KG1 (cell line): ENCODE results near the gene ASIC4.

Source experiments
- DNase-seq: peaks from one replicate; lab custom pipeline; 2025; lab: John Stamatoyannopoulos, UW

Gene ASIC4

DNA sequence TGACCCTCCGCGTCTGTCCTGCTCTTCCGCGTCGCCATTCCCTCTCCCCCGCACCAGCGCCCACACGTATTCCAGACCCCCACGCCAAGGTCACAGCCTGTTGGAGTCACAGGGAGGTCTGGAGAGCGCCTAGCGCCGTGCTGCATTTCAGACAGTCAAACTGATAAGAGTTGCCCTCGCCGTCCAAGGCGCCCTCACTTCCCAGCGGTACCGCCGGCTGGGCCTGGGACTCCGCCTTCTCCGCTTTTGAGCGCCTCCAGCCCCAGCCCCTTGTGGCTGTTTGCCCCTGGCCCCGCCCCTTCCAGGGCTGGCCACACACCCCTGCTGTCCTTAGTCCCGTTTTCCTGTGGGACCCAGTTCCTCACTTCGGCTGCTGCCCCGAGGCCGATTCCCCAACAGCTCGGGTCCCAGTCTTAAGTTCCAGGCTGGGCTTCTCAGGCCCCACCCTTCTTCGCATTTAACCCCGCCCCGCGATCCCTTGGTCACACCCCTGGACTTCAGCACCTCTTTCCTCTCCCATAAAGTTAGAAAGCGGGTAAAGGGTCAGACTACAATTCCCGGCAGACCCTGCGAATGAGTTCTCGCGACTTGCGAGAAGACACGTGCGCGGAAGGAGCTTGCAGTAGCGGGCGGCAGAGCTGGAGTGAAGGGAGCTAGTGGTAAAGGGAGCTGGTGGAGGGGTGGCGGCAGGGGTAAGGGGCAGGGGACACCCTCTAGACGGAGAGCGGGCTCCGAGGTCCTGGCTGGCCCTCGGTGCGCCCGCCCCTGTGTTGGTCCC lies 15.8 kb upstream of the ASIC4 start, which contains the start of gene GMPPA:
TSS of gene GMPPA (plus strand) at position 612 of the 778 bp plus-strand sequence. CDS start 1,085 bp downstream, outside the sequence.
- peak; percentile 91 for DNase-seq

DNA sequence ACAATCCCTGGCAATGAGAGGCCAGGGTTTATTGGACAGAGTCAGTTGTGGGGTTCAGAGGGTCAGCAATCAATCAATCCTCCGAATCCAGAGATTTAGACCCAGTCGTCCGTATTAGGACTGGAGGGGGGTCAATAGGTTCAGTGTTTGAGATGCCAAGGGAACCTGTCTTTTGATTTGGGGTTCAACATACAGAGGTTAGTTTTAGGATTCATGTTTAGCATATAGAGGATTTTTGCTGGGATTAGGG lies 15.3 kb upstream of the ASIC4 start:
- no peak for DNase-seq

DNA sequence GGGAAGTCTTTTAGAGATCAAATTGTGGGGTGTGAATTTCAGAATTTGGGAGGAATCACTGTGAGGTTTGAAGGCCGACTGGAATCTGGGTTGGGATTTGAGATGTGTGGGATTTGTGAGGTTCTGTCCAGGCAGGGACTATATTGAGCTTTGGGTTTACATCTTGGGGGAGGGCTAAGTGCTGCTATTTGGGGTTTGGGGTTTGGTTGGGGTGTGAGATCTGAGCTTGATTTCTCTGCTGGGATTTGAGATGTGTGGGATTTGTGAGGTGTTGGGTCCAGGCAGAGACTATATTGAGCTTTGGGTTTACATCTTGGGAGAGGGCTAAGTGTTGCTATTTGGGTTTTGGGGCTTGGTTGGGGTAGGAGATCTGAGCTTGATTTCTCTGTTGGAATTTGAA lies 14.7 kb upstream of the ASIC4 start:
- no peak for DNase-seq

DNA sequence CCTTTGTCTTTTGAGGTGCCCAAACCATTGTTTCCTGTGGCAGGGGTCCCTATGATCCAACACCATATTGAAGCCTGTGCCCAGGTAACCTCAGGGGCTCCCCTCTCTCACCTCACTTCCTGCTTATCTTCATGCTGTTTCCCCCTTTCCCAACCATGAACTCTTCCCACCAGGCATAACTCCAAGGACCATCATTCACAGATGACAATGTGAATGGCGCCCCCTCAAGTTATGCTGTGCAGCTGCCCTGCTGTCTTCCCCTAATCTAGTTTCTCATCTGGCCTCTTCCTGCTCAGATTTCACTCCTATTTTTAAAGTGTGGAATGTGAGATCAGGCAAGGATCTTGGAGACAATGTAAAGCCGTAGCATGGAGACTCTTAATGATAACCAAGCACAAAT lies 14.1 kb upstream of the ASIC4 start:
- DNase-seq: no peak

DNA sequence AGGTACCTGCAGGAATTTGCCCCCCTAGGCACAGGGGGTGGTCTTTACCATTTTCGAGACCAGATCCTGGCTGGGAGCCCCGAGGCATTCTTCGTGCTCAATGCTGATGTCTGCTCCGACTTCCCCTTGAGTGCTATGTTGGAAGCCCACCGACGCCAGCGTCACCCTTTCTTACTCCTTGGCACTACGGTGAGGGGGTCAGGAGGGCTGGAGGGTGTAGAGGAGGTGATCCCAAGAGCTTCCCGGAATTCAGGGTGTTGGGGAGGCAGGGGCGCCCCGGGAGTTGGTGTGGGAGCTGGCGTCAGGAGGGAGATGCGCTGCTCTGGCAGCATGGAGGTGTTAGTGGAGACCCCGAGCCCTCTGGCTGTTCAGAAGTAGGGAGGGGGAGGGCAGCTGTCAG lies 12.4 kb upstream of the ASIC4 start:
- no peak for DNase-seq

DNA sequence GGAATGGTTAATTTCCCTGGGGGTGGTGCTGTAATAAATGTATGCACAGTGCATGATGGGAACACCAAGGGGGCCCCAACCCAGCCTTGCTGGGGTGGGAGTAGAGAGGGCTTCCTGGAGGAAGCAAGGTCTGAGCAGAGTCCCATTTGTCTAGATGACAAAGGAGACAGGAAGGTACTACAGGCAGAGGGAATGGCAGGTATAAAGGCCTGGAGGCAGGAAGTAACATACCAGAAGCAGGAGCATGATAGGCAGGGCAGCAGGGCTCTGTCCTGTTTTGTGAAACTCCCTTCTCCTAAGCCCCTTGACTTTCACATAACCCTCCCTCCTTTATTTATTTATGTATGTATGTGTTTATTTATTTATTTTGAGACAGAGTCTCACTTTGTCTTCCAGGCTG lies 11.7 kb upstream of the ASIC4 start:
- no peak for DNase-seq

DNA sequence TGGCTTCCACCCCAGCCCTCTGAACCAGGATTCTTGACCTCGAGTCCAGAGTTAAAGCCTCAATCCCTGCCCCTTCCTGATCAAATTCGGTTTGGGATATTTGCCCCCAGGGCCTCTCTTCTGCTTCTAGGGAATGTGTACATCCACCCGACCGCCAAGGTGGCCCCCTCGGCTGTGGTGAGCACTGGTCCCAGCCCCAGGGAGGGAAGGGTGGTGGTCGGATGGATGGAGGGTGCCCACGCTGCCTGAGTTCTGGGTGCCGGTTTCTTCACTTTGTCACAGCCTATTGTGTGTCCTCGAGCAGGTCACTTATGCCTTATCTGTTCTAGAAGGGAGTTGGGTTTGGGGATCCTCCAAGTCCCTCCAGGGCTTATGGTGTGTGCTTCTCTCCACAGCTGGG lies 8.7 kb upstream of the ASIC4 start:
- no peak for DNase-seq

DNA sequence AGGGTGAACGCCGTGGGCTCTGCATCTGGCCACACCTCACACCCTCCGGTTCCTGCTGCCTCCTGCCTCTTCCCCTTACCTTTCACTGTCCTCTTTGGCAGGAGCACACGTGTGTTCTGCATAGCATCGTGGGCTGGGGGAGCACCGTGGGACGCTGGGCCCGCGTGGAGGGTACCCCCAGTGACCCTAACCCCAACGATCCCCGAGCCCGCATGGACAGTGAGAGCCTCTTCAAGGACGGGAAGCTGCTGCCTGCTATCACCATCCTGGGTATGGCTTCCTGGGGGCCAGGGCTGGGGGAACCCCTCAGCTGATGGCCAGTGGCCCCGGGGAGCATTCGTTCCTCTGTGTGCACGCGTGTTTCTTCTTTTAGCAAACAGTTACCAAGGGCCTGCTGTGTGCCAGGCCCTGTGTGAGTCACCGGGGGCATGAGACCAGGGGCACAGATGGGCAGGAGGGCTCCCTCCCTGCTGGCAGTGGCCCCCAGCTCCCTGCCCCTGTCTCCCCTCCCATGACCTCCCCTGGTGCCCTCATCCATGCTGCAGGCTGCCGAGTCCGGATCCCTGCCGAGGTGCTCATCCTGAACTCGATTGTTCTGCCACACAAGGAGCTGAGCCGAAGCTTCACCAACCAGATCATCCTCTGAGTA lies 8.0 kb upstream of the ASIC4 start:
- DNase-seq: no peak

DNA sequence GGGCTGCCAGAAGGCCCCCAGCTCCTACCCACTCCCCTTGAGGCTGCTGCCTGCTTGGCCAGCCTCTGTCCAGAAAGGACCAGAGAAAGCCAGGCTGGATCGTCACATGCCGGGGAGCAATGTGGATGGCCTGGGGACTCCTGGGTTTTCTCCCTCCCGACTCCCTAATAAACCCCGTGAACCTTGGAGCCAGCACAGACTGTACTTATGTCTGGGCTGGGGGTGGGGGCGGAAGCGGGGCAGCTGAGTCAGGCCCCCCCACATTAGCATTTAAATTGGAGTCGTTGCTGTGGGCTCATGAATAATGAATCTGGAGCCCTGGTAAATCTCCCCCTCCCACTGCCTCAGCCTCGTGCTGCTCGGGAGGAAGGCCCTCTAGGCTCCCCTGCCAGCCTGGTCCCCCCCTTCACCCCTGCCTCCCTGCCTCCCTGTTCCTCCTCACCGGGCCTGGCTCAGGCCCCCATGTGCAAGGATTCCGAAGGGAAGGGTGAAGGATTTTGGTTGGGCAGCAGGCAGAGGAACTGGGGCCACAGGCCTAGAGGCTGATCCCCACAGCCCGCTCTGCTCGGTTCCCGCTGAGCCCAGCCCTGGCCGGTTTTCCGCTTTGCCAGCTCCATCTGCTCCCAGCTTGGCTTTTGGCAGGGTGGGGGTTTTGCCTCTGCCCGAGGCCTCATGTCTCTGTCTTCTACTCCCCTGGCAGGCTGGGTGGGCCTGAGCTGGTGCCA lies 7.3 kb upstream of the ASIC4 start:
- DNase-seq: no peak

DNA sequence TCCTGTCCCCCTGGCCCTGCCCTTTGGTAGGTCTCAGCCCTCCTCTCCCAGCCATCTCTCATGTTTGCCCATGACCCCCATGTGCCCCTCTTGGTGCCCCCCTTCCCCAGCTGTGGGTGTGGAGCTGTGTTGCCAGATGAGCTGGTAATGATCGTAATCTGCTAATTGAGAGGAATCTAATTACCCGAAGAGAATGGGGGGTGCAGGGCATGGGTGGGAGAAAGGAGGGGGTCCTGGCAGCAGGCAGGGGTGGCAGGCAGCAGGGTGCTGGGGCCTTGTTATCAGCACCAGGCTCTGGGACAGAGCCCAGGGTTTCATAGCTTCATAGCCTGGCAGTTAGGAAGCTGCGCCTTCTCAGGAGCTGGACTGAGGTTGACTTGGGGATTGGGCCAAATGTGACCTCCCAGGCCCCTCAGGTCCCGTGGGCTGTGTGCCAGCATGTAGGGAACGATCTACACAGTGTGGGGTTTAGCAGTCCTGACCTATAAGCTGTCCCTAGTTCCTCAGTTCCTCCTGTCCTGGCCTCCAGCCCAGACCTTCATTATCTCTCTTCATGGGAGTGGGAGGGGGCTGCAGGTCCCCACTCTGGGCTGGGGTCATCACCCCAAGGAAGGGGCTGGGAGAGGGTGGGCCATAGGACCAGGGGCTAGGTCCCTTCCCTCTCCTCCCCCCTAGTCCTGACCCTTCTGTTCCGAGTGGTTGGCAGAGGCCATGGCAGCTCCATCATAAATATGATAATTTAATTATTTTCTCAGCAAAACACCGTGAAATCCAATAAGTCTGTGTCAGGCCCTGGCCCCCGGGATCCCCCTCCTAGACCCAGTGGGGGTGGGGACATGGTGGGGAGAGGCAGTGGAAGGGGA lies 6.5 kb upstream of the ASIC4 start:
- no peak for DNase-seq

DNA sequence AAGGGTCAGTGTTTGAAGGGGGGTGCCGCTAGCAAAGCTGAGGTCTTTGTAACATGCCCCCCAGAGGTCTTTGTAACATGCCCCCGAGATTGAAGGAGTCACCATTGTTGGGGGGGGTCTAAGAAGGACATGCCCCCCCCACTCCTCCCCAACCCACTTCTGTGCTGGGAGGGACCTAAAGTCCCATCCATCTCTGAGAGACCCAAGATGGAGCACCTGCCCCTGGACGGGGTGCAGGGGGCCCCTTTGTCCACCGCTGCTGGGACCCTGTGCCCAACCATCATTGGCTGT lies 5.9 kb upstream of the ASIC4 start:
- no peak for DNase-seq

DNA sequence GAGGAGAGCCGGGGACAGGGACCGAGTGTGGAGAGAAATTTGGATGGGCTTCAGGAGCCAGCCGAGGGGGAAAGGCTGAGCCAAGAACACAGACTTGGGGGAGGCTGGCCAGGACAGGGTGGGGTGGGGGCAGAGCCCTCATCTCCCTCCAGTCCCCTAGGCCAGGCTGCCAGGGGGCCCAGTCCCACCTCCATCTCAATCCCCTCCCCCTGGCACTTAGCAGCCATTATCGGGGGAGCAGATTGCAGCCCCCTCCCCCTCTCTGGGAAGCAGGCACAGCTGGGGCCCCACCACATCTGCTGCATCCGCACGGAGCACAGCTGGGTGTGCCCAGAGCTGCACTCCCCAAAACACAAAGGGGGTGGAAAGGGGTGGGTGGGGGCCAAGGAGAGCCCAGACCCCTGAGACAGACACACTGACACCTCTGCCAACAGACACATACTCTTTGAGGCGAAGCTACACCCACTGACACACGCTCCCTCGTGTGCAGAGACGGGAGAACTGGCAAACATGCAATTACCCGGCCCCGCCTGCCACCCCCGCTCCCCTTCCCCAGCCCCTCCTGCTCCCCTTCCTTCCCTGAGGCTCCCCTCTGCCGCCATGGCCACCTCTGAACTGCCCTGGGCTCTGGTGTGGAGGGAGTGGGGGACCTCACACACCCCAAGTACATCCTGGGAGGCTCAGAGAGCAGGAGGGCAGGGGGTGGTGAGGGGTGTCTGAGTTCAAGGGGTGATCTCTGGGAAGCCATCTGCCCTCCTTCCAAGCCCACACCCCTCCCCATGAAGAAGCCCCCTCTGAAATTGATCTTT lies 5.1 kb upstream of the ASIC4 start:
- DNase-seq: no peak

DNA sequence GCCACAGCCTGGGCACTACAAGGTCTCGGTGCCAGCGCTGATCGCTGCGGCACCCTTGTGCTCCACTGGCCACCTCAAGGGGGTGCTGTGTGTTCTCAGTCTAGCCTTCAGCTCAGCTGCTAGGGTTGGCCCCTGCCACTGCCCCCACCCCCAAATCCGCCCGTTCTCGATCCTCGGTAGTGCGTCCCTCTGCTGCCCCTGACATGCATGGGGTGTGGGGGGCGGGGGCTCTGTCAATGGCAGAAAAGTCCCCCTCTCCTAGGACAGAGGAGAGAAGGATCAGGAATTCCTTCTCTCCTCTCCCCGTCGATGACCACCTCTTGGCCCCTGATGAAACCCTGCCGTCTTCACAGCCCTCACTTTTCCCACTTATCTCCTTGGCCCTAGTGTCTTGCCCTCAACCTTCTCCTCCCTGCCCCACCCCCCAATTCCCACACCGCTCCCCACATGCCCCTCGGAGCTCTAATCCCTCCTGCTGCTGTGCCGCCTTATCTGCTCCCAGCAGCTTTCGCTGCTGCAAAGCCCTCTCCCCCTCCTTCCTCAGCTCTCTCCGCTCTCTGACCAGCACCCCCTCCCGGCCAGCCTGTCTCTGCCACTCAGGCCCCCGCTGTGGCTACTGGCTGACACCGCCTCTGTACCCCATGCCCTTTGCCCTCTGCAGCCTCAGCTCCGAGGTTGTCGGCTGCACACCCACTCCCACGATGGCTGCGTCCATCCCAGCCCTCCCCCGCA lies 4.3 kb upstream of the ASIC4 start:
- DNase-seq: peak; percentile 15

DNA sequence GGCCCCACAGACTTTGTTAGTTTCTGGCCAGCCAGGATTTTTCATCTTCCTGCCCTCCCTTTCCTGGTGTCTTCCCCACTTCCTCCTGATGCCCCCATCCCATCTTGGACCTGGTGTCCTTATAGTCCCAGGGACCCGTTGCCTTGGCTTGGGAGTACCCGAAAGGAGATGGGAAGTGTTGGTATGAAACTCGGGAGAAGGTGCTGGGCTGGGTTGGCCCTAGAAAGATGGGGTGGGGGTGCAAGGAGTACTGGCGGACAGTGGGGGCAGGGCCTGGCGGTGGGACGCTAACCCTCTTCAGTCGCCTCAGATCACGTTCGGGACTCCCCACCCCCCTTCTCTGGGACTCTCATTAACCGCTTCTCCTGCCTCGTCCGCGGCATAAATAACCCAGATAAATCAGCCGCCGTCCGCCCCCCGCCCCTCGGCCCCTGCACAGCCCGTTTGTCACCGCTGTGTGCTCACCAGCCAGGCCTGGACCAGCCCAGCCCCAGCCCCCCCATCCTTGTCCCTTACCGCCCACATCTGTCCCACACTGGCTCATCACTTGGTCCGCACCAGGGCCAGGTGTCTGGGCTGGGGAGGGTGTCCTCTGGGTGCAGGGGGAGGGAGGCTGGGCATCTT lies 3.7 kb upstream of the ASIC4 start:
- no peak for DNase-seq

DNA sequence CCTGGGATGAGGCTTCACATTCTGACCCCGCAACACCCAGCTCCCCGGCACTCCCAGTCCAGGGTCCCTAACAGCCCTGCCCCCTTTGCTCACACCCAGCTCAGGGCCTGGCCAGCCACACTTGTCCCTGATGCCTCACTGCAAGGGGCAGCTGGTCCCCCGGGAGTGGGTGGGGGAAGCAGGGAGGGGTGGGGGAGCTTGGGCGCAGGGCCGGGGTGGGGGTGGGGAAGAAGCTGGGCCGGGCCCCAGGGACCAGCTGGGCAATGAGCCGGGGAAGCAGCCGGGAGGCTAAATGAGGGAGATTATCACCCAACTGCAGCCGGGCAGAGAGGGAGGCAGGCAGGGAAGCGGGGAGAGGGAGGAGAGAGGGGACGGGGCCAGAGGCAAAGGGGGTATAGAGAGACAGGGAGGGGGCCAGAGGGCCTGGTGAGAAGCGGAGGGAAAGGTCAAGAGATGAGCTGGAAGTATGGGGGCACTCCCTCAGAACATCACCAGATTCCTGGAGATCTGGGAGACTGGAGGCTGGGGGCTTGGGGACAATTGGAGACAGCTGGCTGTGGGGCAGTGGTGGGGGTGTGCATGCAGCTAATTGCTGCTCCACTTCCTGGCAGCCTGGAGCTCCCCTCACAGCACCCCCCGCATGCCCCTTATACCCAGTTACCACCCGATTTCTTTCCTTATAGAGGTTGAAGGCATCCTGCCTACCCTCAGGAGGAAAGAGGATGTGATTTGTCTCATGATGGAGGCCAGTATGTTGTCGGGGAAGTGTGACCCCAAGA lies 2.5 kb upstream of the ASIC4 start:
- DNase-seq: no peak

DNA sequence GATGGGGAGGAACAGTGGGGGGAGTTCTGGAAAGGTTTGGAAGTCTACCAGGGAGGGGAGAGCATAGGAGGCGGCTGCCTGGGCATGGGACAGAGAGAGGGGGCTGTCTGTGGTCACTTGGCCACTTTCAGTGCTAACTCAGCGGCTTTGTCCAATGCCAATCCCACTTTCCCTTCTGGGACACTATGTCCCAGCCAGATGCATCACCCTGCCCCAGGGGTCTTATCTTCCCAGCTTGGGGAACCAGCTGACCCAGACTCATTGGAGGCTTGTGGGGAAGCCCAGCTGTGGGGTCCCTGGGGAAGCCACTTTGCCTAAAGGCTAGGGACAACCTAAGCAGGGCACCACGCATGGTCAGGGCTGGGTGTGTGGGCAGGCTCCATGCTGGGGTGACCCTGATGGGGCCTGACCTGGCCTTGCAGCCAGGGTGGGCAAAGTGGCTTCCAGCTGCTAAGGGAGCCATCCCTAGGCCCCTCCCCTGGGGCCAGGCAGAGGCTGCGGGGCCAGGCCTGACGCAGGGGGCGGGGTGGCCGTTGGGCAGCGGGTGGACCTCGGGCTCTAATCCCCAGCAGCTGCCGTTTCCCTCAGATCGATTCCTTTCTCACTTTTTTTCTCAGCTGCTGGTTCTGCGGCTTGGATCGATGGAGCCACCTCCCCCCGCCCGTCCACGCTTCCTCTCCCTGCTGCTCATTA lies 1.6 kb upstream of the ASIC4 start:
- no peak for DNase-seq

DNA sequence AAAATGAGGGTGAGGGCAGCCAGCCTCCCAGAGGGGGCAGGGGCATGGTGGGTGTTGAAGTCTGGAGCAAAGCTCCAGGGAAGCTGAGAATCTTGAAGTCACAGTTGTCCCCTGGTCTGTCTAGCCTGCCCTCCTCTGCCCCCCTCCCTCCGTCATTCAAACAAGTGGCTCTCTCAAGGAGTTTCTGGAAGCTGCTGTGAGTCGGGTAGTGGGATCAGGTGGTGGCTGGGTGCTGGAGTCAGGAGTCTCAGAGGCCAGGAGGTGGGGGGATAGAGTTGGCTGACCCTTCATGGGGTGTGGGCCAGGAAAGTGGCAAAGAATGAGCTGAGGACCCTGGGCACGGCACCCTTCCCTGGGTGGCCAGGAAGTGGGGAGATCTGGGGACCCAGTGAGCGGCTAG lies 495 bp upstream of the ASIC4 start:
- no peak for DNase-seq

DNA sequence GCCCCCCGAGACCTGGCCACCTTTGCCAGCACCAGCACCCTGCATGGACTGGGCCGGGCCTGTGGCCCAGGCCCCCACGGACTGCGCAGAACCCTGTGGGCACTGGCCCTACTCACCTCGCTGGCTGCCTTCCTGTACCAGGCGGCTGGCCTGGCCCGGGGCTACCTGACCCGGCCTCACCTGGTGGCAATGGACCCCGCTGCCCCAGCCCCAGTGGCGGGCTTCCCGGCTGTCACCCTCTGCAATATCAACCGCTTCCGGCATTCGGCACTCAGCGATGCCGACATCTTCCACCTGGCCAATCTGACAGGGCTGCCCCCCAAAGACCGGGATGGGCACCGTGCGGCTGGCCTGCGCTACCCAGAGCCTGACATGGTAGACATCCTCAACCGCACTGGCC lies 554 bp downstream of the ASIC4 start:
- DNase-seq: no peak
